ENCODE results near the gene VCAN.
A peak's percentile ranks its signal among the peaks of the same experiment; 100 is the strongest.

The VCAN gene

DNA sequence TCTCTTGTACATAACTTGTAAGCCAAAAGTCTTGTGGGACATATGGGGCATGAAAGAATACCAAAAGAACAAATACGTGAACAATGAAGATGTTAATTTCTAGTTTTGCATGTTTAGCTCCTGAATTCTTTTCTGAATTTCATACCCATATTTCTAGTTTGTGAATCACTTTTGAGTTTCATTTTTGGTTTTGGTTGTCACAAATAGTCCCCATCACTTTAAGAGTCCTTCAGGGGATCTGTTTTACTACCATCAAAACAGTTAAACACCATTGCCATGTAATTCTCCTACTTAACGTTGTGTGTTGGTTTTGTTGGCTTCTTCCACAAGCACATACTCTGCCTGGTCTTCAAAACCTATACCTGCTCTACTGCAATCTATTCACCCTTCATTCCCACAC lies 27.0 kb downstream of the VCAN start:
- DNase-seq, result no peak

DNA sequence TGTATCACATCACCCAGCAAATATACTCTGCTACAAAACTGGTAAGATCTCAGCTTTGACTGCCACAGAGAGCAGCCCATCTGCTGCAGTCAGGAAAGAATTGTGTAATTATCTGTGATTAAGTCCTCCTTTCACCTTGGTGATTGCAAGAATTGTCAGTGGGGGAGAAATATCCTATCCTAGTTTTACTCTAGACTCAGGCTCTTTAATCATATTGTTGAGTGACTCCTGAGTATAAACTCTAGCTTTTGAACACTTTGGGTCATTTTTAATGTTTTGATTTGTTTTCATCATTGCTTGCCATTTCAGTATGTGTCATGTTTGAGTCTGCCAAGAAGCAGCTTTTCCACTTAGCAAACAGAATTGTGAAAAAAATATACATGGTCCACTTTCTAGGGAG lies 32.1 kb downstream of the VCAN start:
- DNase-seq, result no peak

DNA sequence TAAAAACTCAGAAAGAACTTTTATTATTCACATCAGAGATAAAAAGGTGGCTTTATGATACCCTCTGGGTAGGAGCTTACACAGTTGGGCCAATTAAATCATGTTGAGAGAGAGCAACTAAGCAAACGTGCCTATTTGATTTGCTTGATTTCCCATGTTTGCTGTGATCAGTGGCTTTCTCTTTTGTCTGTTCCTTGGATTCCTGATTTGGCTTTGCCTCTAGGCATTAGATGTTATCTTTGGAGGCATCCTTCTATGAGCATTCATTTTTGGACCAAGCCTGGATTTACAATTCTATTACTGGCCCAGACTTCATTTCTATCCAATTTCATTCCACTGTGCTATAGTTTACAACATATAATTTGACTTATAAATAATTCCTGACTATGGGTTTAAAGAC lies 35.9 kb downstream of the VCAN start:
- DNase-seq, result no peak

GRCh38 chr5:83509540-83509939 lies 38.0 kb downstream of the VCAN start:
- no peak for DNase-seq

GRCh38 chr5:83510260-83510659 lies 38.7 kb downstream of the VCAN start:
- DNase-seq, result no peak

DNA sequence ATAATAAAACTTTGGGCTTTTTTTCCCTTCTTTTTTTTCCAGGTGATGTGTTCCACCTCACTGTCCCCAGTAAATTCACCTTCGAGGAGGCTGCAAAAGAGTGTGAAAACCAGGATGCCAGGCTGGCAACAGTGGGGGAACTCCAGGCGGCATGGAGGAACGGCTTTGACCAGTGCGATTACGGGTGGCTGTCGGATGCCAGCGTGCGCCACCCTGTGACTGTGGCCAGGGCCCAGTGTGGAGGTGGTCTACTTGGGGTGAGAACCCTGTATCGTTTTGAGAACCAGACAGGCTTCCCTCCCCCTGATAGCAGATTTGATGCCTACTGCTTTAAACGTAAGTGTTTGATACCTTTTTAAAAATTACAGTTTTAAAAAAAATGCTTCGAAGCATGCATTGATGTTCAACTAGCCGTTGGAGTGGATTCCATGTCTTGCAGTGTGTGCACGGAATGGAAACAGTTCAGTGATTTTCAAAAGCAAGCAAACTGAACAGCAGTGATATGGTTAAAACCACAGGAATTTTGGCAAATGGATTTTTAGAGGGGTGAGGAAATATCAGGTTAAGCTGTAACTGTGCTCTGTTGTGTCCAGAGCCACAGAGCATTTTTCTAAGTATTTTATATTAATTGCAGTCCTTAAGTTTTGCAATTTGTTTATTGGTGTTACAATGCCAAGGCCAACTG lies 40.7 kb downstream of the VCAN start:
- DNase-seq, result no peak

GRCh38 chr5:83513081-83513480 lies 41.5 kb downstream of the VCAN start:
- DNase-seq, result no peak

DNA sequence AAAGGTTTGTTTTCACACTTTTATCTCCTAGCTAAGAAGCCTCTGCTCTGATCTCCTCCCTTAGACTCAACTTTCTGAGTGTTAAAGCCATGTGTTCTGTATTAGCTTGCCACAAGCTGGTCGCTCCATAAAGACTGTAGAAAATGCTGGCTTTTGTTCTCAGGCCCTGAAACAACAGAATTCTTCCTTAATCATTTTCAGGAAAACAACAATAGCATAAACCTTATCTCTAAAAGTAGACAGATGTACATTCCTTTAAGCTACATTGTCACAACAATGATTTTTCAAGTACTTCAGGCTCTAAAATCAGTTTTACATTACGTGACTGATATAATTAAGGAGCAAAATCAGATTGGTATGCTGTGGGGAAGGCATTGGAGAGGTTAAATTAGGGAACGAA lies 41.9 kb downstream of the VCAN start:
- DNase-seq, result no peak

DNA sequence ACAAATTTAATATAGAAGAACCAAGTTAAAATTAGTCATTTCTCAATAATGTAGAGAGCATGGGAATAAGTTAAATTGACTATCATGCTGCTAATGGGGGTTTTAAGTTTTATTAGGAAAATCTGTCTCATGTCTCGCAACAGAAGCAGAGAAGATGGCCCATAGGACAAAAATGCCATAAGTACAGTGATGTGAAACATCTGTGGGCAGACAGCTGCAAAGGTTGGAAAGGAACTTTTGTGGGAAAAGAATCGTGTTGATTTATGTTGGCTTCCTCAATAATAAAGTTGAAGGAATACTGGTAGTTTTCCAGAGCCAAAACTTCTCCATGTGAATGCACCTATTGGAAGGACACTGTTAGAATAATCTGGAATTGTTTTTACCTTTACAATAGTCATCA lies 44.8 kb downstream of the VCAN start:
- DNase-seq, result no peak

- DNase-seq, result no peak
Measured at GRCh38 chr5:83517072-83517687, 45.6 kb downstream of the VCAN start.

- DNase-seq, result no peak
Measured at GRCh38 chr5:83517688-83518085, 46.1 kb downstream of the VCAN start.

DNA sequence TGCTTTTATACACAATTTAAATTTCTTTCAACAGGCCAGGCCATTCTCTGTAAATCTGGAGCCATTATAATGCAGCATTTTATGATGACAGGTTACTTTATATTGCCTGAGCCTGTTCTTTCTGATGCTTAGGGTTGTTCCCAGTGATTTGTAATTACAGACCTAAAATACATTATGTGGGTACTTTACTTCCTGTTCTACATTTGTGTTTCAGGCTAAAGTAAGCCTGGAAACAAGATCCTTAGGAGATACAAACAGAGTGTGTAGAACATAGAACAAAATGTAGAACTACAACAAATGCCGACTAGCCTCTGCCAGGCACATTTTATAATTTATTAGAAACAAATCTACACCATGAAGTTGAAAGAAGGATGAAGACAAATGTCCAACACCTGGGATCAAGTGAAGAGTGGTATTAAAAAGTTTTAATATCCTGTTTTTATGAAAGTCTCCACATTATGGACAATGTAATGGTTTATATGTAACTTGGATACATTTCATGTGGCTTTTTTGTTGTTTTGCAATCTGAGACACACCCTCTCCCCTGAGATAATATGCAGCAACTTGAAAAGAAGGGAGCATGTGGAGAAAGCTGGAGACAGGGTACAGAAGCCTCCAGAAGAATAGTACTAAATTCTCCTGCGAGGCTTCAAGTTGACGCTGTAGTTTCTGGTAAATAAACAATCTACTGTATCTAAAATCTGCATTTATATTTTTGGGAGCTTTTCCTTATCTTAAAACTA lies 46.9 kb downstream of the VCAN start:
- no peak for DNase-seq

DNA sequence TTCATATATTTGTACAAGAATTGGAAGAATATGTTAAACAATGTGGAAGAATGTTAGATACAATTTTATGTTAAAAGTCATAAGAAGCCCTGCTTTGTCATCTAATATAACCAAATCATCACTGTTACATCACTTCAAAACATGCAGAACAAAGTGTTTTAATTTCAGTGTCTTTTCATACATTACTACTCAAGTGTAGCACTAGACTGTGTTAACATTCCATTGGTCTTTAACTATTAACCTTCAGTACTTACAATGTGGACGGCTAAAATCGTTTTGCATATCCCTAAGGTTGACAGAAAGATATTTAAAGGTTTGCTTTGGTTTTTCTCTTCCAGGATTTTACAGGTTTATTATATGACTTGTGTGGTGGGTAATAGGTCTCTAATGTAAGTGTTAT lies 50.9 kb downstream of the VCAN start:
- no peak for DNase-seq

DNA sequence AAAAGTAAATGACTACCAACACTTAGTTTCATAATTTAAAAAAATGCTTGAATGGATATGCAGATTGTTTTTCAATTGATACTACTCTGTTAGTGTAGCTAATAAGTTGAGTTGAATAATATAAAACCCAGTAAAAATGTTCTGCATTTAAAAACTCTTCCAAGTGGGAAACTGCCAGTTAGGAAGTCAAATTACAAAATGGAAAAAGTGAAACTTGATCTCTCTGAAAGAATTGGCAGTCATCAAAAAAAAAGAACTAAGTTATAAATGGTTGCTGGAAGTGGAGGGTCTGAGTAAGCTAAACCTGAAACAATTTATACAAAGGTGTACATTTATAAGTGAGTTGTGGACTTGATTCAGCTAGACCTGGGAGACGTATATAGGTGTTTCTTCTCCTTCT lies 52.4 kb downstream of the VCAN start:
- no peak for DNase-seq

DNA sequence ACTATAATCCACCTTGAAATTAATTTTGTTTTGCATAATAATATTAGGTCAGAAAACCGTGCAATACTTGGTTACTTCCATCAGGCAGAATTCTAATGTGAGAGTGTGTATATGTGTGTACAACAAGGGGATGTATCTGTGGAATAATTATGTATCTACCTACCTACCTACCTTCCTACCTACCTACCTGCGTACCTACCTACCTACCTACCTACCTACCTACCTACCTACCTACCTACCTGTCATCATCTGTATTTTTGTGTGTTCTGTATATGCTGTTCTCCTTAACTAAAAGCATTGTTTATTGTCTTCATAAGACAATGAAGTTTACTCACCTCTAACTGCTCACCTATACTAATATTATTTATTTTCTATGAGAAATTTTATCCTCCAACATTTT lies 52.8 kb downstream of the VCAN start:
- DNase-seq, result no peak

DNA sequence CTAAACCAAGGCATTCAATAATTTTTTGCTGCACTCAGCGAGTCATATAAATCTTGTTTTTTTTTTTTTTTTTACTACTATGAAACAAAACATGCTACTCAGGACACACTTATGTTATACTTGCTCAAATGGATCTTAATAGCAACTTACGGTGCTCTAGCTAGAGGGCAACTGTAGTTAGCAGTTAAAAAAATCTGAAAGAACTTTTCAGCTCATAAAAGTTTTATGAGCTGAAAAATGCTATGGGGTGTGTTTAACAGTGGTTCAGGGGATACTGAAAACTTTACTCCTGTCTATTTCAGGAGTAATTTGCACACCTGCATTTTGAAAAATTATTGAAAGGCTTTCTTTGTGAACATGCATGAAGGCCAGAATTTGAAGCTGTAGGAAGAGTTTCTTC lies 53.4 kb downstream of the VCAN start:
- DNase-seq, result no peak

DNA sequence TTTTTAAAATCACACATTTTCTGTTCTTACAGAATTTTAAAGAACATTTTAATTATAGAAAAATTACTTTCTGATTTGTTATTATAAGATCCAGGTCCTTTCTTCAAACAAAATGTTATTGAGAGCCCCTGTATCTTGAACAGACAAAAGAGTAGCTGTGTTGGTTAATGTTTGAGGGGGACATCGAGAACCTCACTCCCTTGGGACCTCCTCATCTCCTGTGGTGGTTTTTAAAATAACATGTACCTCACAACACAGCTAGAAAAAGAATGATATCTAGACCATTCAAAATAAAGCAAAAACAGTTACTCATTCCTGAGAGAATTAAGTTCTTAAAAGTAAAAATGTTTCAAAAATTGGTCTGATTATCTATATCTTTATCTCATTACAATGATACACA lies 54.7 kb downstream of the VCAN start:
- DNase-seq, result no peak

GRCh38 chr5:83527221-83527620 lies 55.7 kb downstream of the VCAN start:
- DNase-seq, result peak; percentile 17 to 37 (median 31)

GRCh38 chr5:83527722-83528438 lies 56.3 kb downstream of the VCAN start:
- DNase-seq, result peak in 1 of 3 donors; percentile 28

DNA sequence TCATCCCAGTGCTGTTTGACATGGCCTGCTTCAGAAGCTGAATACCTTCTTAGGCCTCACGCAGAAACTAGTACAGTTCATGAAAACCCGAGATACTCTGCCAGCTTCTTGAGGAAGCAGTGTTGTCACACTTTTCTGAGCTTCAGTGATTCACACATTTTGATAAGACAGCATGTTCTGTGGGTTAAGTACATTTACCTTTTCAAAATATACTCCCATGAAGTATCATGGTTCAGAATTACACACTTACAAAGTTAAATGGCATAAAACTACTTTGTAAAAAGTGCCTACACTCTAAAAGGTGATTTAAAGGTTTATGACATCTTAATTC lies 56.9 kb downstream of the VCAN start:
- DNase-seq, result no peak

DNA sequence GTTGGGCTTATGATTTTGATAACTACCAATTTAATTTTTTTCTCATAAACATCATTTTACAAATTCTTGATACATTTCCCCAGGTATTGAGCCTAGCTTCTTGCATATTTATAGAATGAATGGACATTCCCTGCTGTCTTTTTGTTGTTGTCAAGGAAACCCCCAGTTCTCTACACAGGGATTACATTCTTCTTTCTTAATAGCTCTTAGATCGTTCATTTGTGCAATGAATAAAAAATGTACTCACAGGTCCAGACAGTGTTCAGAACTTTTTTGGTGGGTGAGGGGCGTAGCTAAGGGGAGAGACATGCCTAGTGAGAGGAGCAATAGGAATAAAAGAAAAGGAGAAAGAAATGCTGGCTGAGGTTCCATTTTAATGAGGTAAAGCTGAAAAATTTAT lies 58.6 kb downstream of the VCAN start:
- DNase-seq, result no peak

DNA sequence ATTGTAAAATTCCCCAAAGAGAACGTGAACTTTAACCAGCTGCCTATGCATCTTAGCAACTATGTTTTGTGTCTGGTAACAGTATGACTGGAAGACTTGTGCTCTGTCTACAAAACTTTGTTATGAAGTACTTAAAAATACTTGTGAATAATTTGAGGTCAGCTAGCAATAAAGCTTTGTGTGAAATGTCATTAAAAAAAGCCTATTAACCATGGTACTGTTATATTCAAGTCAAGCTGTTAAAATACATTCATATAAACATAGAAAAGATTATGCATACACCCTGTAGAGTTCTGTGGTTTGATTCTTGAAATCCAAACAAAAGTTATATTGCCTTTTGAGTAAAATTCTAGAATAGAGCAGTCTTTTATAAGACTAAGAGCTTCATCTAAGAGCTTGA lies 60.1 kb downstream of the VCAN start:
- no peak for DNase-seq

GRCh38 chr5:83538786-83539462 lies 67.4 kb downstream of the VCAN start:
- DNase-seq, result peak; percentile 48 to 70 (median 51)

Measured in suppressor macrophage treated with lipopolysaccharide for 1 hour (primary cell).